GM12801 (cell line): ENCODE measurements around the gene MAST2.

Experiments used
- TF ChIP-seq, protein P1 (sequence below): IDR thresholded peaks from one replicate; pipeline ENCODE4 v1.5.1; 2011; ENCODE audit warnings: control low read depth; ENCODE audit not compliant: insufficient read length; ENCODE audit errors: extremely low read depth

Gene MAST2

DNA sequence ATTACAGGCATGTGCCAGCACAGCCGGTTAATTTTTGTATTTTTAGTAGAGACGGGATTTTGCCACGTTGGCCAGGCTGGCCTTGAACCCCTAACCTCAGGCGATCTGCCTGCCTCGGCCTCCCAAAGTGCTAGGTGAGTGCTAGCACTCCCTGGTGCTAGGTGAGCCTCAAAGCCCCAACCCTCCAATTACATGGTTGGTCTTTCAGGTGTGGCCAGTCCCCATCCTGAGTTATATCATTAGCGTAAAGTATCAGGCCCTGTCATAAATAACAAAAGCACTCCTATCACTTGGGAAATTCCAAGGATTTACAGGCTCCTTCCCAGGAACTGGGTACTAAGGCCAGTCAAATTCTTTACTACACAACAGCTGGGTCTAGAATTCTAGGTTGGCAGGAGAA lies 191.0 kb downstream of the MAST2 start:
- TF ChIP-seq, protein P1, sequence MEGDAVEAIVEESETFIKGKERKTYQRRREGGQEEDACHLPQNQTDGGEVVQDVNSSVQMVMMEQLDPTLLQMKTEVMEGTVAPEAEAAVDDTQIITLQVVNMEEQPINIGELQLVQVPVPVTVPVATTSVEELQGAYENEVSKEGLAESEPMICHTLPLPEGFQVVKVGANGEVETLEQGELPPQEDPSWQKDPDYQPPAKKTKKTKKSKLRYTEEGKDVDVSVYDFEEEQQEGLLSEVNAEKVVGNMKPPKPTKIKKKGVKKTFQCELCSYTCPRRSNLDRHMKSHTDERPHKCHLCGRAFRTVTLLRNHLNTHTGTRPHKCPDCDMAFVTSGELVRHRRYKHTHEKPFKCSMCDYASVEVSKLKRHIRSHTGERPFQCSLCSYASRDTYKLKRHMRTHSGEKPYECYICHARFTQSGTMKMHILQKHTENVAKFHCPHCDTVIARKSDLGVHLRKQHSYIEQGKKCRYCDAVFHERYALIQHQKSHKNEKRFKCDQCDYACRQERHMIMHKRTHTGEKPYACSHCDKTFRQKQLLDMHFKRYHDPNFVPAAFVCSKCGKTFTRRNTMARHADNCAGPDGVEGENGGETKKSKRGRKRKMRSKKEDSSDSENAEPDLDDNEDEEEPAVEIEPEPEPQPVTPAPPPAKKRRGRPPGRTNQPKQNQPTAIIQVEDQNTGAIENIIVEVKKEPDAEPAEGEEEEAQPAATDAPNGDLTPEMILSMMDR, result no peak

DNA sequence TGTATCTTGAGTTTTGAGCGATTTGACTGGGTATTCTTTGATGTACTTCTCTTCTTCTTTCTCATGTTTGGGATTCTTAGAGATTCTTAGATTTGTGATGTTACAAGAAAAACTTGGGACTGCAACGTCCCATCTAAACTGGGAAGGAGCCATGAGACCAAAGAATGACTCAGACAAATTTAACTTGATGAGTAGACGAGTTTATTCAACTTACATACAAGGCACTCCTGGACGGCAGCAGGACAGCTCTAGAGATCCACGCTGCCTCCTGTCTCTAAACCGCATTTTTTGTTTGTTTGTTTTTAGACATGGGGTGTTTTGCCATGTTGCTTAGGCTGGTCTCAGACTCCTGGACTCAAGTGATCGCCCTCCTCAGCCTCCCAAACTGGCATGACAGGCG lies 191.9 kb downstream of the MAST2 start:
- TF ChIP-seq, protein P1, result no peak

DNA sequence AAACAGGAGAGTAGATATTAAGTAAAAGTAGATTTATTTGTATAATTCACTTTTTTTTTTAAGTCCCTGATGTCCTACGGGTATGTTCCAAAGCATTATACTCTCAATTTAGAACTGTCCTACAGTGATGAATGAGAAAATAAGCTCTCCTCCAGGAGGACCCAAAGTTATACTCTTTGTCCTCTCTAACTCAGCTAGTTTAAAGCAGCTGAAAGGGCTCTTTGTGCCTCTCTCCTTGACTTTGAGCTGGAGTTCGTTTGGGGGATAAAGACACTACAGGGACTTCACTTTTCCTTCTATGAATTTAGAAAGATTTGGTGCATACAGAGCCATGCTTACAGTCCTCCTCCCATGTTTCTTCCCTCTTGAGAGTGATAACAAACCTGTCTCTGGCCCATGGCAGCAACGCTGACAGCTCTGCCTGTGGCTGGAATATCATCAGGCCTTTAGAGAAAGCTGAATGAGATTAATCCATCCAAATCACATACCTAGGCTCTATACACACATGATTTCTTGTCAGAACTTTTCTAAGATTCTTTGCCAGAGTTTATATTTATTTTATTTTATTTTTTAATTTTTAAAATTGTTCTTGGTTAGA lies 194.7 kb downstream of the MAST2 start:
- TF ChIP-seq, protein P1, result no peak

DNA sequence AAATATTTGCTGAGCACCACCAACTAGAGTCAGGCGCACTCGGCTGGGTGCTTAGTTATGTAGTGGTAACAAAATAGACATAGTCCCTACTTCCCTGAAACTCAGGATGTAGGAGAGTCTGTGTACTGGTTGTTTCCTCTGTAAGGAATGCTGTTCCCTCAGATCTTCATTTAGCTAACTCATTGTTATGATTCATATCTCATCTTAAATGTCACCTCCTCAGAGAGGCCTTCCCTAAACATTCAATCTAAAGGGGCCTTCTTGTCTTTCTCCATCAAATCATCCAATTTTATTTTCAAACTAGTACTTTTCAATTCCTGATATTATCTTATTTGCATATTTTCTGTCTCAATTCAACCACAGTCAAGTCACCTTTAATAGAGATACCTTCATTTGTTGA lies 196.1 kb downstream of the MAST2 start:
- TF ChIP-seq, protein P1, result no peak

DNA sequence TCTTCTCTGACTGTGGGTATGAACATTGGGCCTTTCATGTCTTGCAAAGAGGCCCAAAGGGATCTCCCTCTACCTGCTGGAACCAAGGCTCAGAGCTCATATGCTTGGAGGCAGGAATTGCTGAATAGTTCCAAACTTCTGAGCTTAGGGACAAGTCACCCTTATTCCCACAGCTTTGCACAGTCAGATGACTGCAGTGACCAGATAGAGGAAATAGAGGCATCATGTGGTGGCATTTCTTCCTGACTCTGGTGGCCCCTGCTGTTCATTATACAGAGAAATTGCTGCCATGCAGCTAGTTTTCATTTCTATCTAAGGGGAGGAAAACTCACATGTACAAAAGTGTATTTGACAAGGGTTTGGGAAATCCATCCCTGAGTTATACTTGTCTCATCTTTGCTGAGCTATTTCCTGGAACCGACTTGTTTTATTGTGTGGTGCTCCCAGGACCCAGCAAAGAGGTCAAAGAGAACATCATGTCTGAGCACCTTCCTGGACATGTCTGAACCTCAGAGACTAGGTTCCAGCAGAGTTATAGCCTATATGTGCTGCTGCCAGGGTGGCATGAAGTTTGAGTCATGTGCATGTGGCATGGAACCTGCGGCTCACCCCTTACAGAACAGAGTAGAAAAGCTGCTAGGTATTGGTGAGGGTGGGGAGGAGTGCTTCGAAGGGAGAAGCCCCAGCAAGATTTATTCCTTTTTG lies 197.8 kb downstream of the MAST2 start:
- TF ChIP-seq, protein P1, result no peak

DNA sequence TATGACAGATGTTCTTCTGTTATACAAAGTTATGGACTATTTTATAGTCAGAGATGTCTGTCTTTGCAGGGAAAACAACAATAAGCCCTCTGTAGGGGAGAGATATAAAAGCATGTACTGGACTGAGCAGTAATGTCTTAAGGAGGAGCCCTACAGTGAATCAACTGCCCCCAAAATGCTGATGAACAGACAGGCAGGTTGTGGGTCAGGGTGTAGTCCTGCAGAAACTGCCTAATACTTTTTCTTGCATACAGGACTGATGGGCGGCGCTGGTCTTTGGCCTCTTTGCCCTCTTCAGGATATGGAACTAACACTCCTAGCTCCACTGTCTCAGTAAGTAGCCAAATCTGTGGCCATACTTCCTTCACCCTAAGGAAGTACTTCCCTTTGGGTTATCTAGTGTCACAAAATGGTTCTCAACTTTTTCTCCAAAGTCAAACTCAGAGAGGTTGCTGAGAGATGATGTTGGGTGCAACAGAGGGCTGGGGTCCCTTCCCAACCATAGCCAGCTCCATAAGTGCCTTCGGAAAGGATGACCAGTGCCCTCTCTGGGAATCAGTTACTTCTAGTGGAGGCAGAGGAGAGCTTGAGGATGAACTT lies 199.2 kb downstream of the MAST2 start:
- TF ChIP-seq, protein P1, result no peak

DNA sequence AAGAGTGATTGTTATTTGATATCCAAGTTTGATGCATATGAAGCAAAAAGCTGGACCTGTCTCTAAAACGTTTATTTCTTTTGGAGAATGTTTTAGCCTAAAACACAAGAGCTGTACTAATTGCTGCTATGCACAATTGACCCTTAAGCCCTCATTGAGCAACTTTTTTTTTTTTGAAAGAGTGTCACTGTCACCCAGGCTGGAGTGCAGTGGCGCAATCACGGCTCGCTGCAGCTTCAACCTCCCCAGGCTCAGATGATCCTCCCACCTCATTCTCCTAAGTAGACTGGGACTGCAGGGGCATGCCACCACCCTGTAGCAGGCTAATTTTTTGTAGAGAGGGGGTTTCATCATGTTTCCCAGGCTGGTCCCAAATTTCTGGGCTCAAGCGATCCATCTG lies 199.9 kb downstream of the MAST2 start:
- TF ChIP-seq, protein P1, result no peak
